CD4-positive, CD25-positive, alpha-beta regulatory T cell (primary cell): ENCODE results near the gene WDFY4. TPM values are rescaled to one million over a fixed set of nuclear protein-coding genes. Genes with fewer than 3 reads are reported as not detected.
"Not testable (repeated sequence)": the region's sequence is repeated elsewhere in the genome, so short reads cannot be mapped to it uniquely, and the experiment has no call there.

Source experiments
- ATAC-seq, 2 donors: fragments of 150-1000 bp; cut with Tn5 transposase; one replicate each; pipeline ENCODE4 v1.10.0; 2021; ENCODE audit warnings: low read depth in 2 of 2, moderate number of reproducible peaks in 2 of 2, moderate library complexity in 1 of 2
- DNase-seq, 3 donors: peaks; one replicate each; pipeline versions ENCODE4 v3.0.0 to v3.0.0-alpha.2; 2012 to 2022; ENCODE audit warnings: mixed read lengths in 1 of 3
- H3K27ac ChIP-seq: one replicate; pipeline ENCODE4 v1.7.0; 2013; ENCODE audit warnings: mild to moderate bottlenecking, low read length; ENCODE audit not compliant: insufficient read depth, poor library complexity, severe bottlenecking
- H3K27me3 ChIP-seq: one replicate; pipeline ENCODE4 v1.7.0; 2013; ENCODE audit warnings: low read length; ENCODE audit not compliant: control insufficient read depth, insufficient read depth
- H3K36me3 ChIP-seq: one replicate; pipeline ENCODE4 v1.7.0; 2013; ENCODE audit warnings: mild to moderate bottlenecking, low read length, moderate library complexity; ENCODE audit not compliant: control insufficient read depth, insufficient read depth
- H3K4me1 ChIP-seq: 2 replicates; pipeline ENCODE4 v1.7.0; 2013; ENCODE audit warnings: mild to moderate bottlenecking, low read length; ENCODE audit not compliant: insufficient read depth, control insufficient read depth, poor library complexity, severe bottlenecking
- H3K4me3 ChIP-seq: one replicate; pipeline ENCODE4 v1.7.0; 2013; ENCODE audit warnings: low read depth, mild to moderate bottlenecking, low read length, moderate library complexity
- H3K9me3 ChIP-seq, 2 experiments: 1 replicate in 1 of 2; 2 replicates in 1 of 2; pipeline ENCODE4 v1.7.0; 2013; ENCODE audit warnings: low read length in 2 of 2, mild to moderate bottlenecking in 1 of 2, moderate library complexity in 1 of 2; ENCODE audit not compliant: control insufficient read depth in 2 of 2
- H3K27ac Mint-ChIP-seq, 3 donors: one replicate each; pipeline ENCODE4 v1.8.0; 2020 to 2022; ENCODE audit warnings: mild to moderate bottlenecking in 3 of 3, mixed read lengths in 3 of 3, moderate library complexity in 2 of 3
- H3K27me3 Mint-ChIP-seq: one replicate; pipeline ENCODE4 v1.8.0; 2022; ENCODE audit warnings: mild to moderate bottlenecking, mixed read lengths
- H3K36me3 Mint-ChIP-seq: one replicate; pipeline ENCODE4 v1.8.0; 2020; ENCODE audit warnings: mixed read lengths
- H3K4me1 Mint-ChIP-seq, 4 donors: one replicate each; pipeline ENCODE4 v1.8.0; 2020 to 2022; ENCODE audit warnings: mixed read lengths in 4 of 4, mild to moderate bottlenecking in 1 of 4
- H3K4me3 Mint-ChIP-seq, 4 donors: one replicate each; pipeline ENCODE4 v1.8.0; 2020 to 2022; ENCODE audit warnings: mild to moderate bottlenecking in 4 of 4, mixed read lengths in 4 of 4, moderate library complexity in 3 of 4
- H3K9me3 Mint-ChIP-seq, 7 donors: one replicate each; pipeline ENCODE4 v1.8.0; 2020 to 2022; ENCODE audit warnings: mixed read lengths in 7 of 7, mild to moderate bottlenecking in 3 of 7, moderate library complexity in 2 of 7
- polyA plus RNA-seq, 4 donors: library from polyadenylated mRNA; unstranded; fragments of 300-500 nt; fragmentation: Illumina TruSeq; gene quantifications; one replicate each; pipeline ENCODE4 v1.2.3, GENCODE V29; 2021
- total RNA-seq: library from RNA; stranded (reverse); gene quantifications from one replicate; pipeline ENCODE4 v1.2.3, GENCODE V29; 2022

WDFY4 gene
- total and polyA plus RNA-seq, 5 donors from 2014 or later, result 0.15 to 0.57 (median 0.34) TPM

- no peak for DNase-seq
- peaks cover 13% of the 10 kb centered on the region for H3K27me3 Mint-ChIP-seq
- Histone ChIP-seq H3K4me3 (no peak overlapping the region), H3K4me1 (peaks cover 4% of the 10 kb centered on the region), H3K27me3 (peaks cover 2% of the 10 kb centered on the region), H3K36me3 (no peaks in the 10 kb centered on the region), H3K9me3 (peaks cover 5 to 11% of the 10 kb centered on the region in 2 experiments), H3K27ac (no peak overlapping the region)
- H3K27ac Mint-ChIP-seq, result no peak overlapping the region
- no peaks in the 10 kb centered on the region for H3K36me3 Mint-ChIP-seq
- no peak for ATAC-seq
- peaks cover 0 to 22% (median 7%) of the 10 kb centered on the region in 7 donors for H3K9me3 Mint-ChIP-seq
- H3K4me1 Mint-ChIP-seq, result peaks cover 0 to 3% (median under 1%) of the 10 kb centered on the region in 4 donors
- no peak overlapping the region for H3K4me3 Mint-ChIP-seq
These were observed 45.0 kb upstream of the WDFY4 start for GRCh38 chr10:48639632-48640031.

- Mint-ChIP-seq H3K27me3 (peaks cover 13% of the 10 kb centered on the region), H3K36me3 (no peaks in the 10 kb centered on the region), H3K4me1 (no peaks in the 10 kb centered on the region), H3K27ac (no peak overlapping the region), H3K4me3 (no peak overlapping the region), H3K9me3 (peaks cover 0 to 23% (median 7%) of the 10 kb centered on the region in 7 donors)
- DNase-seq (no peak), ATAC-seq (no peak)
- Histone ChIP-seq H3K4me3 (no peak overlapping the region), H3K4me1 (no peaks in the 10 kb centered on the region), H3K36me3 (no peaks in the 10 kb centered on the region), H3K27me3 (peaks cover 2% of the 10 kb centered on the region), H3K9me3 (peaks cover 5 to 11% of the 10 kb centered on the region in 2 experiments), H3K27ac (no peak overlapping the region)
These were observed 44.3 kb upstream of the WDFY4 start for GRCh38 chr10:48640326-48640725.

GRCh38 chr10:48641099-48641690, 43.5 kb upstream of the WDFY4 start:
- not testable (repeated sequence) for H3K4me1 Mint-ChIP-seq, ATAC-seq, H3K36me3 ChIP-seq, H3K4me1 ChIP-seq, H3K27me3 ChIP-seq, H3K4me3 Mint-ChIP-seq, H3K36me3 Mint-ChIP-seq, DNase-seq, H3K27ac ChIP-seq, H3K4me3 ChIP-seq, H3K27ac Mint-ChIP-seq
- peaks cover 0 to 23% (median 7%) of the 10 kb centered on the region in 7 donors for H3K9me3 Mint-ChIP-seq
- H3K9me3 ChIP-seq, result peaks cover 5 to 11% of the 10 kb centered on the region in 2 experiments
- H3K27me3 Mint-ChIP-seq, result peaks cover 13% of the 10 kb centered on the region

GRCh38 chr10:48645600-48645999, 39.1 kb upstream of the WDFY4 start:
- Histone ChIP-seq H3K4me3 (no peak overlapping the region), H3K4me1 (no peaks in the 10 kb centered on the region), H3K27me3 (peaks cover 2% of the 10 kb centered on the region), H3K36me3 (no peaks in the 10 kb centered on the region), H3K9me3 (peaks cover 0 to 6% of the 10 kb centered on the region in 2 experiments), H3K27ac (no peak overlapping the region)
- Mint-ChIP-seq H3K4me3 (no peak overlapping the region), H3K9me3 (peaks cover 0 to 14% (median 2%) of the 10 kb centered on the region in 7 donors), H3K36me3 (no peaks in the 10 kb centered on the region), H3K27ac (peak overlapping the region in 1 of 3 donors; percentile 86), H3K4me1 (no peaks in the 10 kb centered on the region), H3K27me3 (no peaks in the 10 kb centered on the region)
- no peak for ATAC-seq
- DNase-seq, result no peak

- not testable (repeated sequence) for H3K4me1 Mint-ChIP-seq, H3K4me1 ChIP-seq, H3K9me3 ChIP-seq, H3K27ac ChIP-seq, H3K27ac Mint-ChIP-seq, H3K36me3 ChIP-seq, H3K9me3 Mint-ChIP-seq, H3K27me3 ChIP-seq, H3K36me3 Mint-ChIP-seq, H3K27me3 Mint-ChIP-seq, H3K4me3 ChIP-seq, H3K4me3 Mint-ChIP-seq, ATAC-seq, DNase-seq
These were observed 37.6 kb upstream of the WDFY4 start for GRCh38 chr10:48647073-48647472.

GRCh38 chr10:48648172-48648942, 36.3 kb upstream of the WDFY4 start:
- Mint-ChIP-seq H3K27ac (no peak overlapping the region), H3K9me3 (peaks cover 0 to 3% (median 0%) of the 10 kb centered on the region in 7 donors), H3K27me3 (peaks cover 8% of the 10 kb centered on the region), H3K4me3 (no peak overlapping the region), H3K36me3 (no peaks in the 10 kb centered on the region), H3K4me1 (no peaks in the 10 kb centered on the region)
- ATAC-seq, result no peak
- no peak overlapping the region for H3K4me3 ChIP-seq
- no peaks in the 10 kb centered on the region for H3K4me1 ChIP-seq
- H3K36me3 ChIP-seq, result no peaks in the 10 kb centered on the region
- H3K9me3 ChIP-seq, result no peaks in the 10 kb centered on the region
- H3K27me3 ChIP-seq, result peaks cover 4% of the 10 kb centered on the region
- no peak for DNase-seq
- H3K27ac ChIP-seq, result no peak overlapping the region

- Histone ChIP-seq H3K27me3 (peaks cover 4% of the 10 kb centered on the region), H3K36me3 (no peaks in the 10 kb centered on the region), H3K9me3 (no peaks in the 10 kb centered on the region), H3K4me1 (no peaks in the 10 kb centered on the region), H3K27ac (no peak overlapping the region), H3K4me3 (no peak overlapping the region)
- Mint-ChIP-seq H3K9me3 (peaks cover 0 to 3% (median 0%) of the 10 kb centered on the region in 7 donors), H3K4me3 (no peak overlapping the region), H3K27ac (no peak overlapping the region), H3K27me3 (peaks cover 8% of the 10 kb centered on the region), H3K36me3 (no peaks in the 10 kb centered on the region), H3K4me1 (peaks cover 0 to 2% (median 0%) of the 10 kb centered on the region in 4 donors)
- DNase-seq (no peak), ATAC-seq (no peak)
These were observed 35.2 kb upstream of the WDFY4 start for GRCh38 chr10:48649349-48649944.
